GM18520 (cell line): ENCODE data around the gene INSC.

Experiments
- ATAC-seq: cut with Tn5 transposase; IDR thresholded peaks from one replicate; pipeline ENCODE4 v1.9.1; 2021; ENCODE audit not compliant: unreplicated experiment

The INSC gene

DNA sequence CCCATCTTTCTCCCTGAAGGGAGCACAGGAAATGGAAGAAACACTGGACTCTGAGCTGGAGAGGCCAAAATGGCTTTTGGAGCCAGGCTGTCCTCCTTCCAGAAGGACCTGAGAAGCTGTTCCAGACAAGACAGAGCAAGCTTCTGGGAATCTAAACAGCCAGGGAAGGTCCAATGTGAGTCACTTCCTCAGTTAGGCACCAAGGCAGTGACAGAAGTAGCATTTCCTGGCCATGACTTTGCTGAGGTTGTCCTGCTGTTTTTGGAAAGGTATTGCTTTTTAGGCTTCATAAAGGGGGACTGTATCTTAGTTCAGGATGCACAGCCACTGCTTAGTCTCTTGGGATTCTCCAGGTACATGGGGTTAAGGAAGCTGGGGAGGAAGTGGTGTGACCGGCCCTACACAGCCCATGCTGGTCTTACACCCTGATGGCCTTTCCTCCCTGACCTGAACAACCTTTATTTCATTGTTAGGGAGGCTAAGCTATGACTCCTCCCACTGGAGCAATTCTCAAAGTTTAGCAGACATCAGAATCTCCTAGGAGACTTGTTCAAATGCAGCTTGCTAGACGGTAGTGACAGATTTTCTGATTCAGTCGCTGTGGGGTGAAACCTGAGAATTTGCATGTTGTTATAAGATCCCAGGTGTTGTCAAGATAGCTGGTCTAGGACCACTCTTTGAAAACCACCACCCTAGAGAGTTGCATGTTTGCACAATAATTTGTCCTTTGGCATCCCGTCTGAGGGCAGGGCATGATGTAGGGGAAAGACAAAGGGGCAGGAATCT, 6.8 kb upstream of the INSC start:
- peak; percentile 71 for ATAC-seq

DNA sequence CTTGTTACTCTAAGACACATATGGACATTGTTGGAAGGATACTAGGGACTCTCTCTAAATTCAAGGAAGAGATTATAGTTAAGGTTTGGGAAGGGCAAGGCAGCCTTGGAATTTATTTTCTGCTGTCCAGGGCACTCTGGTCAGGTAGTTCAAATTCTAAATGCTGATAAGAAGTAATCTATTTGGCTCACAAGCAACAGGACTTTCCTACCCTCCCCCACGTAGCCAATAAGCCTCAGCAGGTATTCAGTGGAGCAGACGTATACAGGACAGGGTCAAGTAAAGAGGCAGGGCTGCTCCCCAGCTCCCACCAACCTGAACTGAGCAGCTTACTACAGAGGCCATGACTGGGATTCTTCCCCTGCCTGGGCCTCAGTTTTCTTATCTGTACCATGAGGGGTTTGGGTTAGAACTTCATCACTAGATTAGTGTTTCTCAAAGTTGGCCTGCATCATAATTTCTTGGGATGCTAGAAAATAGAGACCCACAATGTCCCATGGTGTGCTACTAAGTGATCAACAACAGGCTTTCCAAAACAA, 6.1 kb upstream of the INSC start:
- ATAC-seq = no peak

DNA sequence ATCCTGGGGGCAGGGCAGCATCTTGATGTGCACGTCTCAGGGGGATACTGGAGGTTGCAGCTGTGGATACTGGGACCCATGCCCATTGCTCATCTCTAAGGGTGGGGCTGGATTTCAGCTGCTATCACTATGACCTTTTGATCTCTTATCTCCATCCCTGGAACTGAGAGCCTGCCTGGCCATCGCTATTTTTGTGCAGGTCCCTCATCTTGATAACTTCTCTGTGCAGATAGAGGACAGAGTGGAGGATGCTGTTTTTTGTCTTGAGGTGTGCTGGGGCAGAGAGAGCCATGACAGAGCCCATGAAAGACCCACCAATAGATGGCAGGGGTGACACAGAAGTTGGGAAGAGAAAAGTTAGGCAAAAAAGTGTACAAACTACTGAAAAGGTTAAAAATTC, 5.1 kb upstream of the INSC start:
- ATAC-seq = no peak

DNA sequence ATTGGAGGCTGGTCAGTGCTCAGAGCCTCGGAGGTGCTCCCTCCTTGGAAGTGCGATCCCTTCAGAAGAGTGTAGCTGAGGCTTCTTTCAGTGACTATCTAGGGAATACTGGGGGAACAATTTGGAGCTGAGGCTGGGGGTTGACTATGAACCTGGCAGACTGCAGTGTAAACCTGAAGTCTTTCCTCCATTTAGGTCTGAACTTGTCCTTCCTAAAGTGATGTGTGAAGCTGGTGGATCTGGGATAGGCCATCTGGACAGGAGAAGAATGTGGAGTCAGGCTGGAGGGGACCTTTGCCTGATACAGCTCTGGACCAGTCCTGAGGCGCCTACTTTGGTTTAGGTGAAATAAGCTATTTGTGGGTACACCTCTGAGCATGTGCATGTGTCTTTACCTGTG, 3.5 kb upstream of the INSC start:
- ATAC-seq = no peak

DNA sequence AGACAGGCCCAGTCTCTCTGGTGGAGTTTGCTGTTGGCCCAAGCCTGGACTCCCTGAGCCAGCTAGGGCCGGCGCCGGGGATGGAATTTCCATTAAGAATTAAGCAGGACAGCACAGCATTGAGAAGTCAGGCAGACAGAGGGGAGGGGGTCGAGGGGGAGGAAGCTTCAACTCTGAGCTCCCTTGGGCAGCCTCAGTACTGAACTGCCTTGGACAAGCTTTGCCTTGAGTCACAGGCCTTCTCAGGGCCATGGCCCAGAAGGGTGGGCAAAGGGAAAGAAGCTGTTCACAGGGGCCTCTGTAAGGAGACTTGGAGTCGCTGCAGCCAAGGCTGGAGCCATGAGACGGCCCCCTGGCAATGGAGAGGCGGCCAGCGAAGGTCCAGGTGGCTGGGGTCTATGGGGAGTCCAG, 2.6 kb upstream of the INSC start:
- ATAC-seq = no peak

DNA sequence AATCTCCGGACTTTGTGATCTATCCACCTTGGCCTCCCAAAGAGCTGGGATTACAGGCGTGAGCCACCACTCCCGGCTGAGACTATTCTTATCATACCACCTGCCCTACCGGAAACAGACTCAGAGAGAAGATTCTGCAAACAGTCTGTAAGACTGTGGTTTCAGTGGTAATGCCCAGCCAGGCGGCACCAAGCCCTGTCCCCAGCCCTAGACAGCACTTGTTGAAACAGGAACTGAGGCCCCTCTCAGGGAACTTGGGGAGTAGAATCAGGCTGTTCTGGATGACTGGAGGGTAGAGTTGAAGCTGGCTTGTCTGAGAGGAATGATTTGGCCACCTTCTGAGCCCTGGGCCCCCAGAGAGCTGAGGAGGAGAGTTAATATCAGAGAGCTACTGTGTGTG, 1.3 kb upstream of the INSC start:
- peak; percentile 91 for ATAC-seq

DNA sequence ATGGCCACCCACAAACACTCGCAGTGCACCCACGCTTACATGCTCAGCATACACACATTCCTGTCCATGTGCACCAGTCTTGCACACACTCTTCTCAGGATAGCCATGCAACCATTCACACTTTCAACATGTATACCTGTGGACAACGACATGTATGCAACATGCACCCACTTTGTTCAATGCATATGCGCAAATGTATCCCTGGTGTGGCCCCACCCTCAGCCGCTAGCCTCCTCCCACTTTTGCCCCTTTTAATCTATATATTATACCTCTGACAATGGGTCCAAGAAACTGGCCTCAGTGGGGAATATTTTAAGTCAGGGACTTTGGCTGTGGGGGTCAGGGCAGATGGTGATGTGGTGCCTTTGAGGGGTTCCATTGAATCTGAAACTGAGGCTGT, 963 bp downstream of the INSC start:
- ATAC-seq = no peak

DNA sequence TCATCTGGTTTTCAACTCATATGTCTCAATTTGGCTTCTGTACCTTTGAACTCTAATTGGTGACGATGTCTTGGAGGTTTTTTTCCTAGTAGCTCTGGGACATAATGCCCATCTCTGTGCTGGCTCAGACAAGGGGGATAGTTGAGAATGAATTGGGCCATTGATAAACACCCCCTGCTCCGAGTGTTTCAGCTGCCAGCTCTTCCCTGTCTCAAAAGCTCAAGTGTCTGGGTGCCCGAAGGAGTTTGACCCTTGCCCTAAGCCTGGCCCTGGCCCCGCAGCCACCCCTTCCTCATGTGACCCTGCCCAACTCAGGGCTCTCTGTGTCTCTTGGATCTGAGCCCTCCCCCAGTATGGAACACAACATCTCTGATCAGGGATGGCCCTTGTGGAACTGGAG, 3.0 kb downstream of the INSC start:
- no peak for ATAC-seq

DNA sequence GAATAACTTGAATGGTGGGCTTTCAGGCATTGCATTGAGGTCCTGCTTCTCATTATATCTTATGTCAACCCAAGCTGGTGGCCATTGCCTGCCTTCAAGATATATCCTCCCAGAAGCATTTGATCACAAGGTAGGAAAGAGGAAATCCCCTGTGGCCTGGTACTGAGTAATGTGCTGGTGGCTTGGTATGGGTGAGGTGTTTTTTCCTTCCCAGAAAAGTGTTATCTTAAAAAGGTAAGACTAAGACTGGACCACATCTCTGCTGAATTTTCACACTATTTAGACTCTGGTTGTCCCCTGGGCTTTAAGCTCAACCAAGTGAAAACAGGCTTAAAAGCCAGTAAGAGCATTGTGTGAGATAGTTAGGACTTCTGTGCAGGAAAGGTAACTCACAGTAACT, 3.7 kb downstream of the INSC start:
- peak; percentile 65 for ATAC-seq

DNA sequence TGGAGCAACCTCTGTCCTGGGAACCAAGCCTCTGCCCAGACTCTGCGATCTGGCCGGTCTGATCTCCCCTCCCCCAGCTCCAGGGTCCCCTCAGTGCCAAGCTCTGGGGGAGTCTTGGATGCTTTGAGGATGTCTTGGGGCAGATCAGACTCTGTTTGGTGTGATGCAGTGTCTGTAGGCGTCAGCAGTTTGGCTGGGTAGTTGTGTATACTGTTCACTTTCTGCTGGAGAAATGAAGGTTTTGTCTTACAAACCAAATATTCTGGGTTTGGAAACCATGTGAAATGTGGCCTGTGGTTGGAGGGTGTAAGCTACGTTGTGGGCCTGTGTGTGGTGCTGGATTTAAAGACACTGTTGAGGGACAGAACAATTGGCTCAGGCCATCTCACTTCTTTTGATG, 4.6 kb downstream of the INSC start:
- ATAC-seq = no peak

DNA sequence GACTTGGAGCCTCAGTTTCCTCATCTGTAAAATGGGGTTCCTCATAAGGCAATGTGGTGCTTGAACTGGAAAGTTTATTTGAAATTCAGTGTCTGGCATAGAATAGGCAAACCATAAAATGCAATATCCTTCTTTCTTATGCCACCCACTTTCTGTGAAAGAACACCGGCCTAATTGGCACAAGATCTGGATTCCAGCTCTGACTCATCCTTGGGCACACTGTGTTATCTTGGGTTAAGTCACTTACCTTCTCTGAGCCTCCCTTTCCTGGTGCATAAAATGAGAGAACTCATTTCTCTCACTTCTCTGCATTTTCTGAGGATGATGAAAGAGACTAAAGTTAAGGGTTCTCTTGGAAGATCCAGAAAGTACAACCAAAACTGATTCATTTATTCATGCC, 5.1 kb downstream of the INSC start:
- ATAC-seq = no peak

DNA sequence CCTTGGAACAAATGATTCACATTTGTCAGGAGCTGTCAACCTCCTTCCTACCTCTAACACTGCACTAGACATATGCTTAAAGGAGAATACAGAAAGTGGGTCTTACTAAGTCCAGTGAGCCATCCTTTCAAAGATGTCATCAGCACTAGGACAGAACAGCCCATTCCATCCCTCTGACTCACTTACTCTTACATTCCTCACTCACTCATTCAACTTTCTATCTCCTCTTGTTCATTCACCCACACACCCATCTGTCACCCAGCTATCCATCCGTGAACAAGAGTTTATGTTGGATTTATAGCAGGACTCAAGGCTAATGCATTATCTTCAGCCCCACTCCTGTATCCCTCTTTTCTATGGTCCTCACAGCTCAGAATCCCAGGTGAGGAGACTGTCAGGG, 9.1 kb downstream of the INSC start:
- ATAC-seq = no peak

DNA sequence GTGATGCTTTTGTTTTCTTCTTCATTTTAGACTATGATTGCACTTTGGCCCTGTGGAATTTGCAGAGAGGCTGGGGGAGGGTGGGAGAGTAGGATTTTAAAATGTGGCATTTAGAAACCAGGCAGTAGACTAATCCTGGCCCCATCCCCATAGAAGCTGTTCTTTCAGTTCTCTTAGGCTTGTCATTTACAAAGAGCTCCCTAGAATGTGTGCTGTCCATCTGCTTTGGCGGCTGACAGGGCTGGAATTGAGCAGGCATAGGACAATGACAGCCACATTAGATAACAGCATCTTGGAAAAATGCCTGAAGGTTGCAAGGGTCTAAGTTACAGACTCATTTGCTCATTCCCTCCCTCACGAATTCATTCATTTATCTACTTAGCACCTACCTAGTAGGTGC, 9.8 kb downstream of the INSC start:
- no peak for ATAC-seq

DNA sequence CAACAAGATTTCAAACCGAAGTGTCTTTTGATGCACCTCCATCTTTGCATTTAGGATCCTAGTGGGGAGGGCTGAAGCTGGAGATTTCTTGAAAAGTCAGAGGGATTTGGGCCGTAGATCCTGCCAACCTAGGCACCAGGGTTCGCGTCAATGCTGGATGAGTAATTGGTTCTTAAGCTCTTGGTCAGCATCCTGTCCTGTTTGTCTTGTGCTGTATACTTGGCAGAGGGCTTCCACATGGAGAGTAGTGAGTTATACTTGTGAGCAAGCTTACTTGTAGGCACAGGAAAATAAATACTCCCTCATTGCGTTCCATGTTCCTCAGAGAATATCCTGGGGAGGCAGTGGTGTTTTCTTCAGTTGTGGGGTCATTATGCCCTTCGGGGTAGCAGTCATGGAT, 12.6 kb downstream of the INSC start:
- no peak for ATAC-seq

DNA sequence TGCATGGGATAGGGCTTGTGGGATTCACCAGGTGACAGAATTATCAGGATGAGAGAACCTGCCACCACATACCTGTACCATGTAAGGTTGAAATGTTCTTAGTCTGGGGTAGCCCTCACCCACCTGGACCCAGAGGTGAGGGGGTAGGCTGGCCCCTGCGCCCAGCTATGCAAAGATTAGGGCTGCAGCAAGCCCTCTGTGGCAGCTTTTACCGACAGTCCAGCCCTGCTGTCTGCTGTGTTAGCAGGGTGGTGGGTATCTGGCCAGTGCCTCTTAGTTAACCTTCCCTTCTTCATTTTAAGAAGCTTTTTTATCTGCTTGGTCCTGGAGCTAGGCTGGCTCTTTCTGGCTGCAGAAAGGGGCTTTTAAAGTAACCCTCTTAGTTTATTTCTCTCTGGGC, 13.9 kb downstream of the INSC start:
- ATAC-seq = no peak

DNA sequence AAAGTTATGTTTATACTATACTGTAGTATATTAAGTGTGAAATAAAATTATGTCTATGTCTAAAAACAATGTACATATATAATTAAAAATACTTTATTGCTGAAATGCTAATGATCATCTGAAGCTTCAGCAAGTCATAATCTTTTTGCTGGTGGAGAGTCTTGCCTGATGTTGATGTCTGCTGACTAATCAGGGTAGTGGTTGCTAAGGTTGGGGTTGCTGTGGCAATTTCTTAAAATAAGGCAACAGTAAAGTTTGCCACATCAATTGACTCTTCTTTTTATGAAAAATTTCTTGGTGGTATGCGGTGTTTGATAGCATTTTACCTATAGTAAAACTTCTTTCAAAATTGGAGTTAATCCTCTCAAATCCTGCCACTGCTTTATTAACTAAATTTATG, 21.4 kb downstream of the INSC start:
- no peak for ATAC-seq

DNA sequence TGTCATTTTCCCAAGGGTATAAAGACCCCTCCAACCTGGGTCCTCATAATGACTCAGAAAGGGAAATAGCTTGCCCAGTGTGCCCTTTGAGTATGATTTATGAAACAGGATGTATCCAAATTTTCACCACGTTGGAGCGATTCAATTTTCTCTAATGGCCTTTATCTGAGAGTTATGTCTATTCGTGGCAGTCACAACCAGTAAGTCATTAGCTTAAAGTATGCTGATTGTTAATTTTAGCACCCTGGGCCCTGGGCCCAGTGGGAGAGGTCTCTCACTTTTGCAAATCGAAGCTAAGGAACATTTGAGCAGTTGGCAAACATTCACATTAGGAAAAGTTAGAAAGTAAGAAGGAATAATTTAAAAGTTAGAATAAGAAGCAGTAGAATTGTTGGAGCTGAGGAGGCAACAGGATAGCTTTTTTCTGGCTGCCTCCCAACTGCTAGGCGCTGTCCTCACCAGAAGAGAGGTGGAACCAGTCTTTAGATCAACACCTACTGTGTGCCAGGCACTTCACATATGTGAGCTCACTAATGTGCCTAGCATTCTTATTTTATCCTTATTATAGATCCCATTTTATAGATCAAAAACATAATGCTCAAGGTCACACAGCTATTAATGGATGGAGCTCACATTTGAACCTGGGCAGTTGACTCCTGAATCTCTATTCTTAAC, 24.5 kb downstream of the INSC start:
- ATAC-seq = no peak

DNA sequence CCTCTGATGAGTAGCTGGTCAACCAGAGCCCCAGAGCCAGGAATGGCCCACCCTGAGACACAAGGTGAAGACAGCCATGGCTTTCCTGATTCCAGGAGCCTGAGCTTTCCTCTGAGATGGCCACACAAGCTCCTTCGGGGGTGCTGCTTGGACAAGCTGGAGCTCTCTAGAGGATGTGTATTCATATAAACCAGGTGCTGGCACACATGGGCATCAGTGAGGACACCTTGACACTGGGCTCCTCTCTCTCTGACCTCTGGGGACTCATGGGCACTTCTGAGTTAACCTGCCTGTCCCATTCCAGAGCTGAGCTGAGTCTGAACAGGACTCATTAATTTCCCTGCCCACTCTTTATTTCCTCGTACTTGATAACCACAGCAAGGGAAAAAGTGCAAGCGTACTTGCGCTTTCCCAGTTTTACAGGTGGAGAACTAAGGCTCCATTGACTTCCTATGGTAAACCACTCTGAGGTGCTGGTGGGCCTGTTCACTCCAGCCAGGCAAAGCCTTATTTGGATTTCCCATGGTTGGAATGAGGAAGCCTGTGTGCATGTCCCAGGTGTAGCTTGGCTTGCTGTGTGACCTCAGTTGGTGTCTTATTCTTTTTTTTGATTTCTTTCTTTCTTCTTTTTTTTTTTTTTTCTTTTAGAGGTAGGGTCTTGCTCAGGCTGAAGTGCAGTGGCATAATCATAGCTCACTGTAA, 25.4 kb downstream of the INSC start:
- ATAC-seq = no peak

DNA sequence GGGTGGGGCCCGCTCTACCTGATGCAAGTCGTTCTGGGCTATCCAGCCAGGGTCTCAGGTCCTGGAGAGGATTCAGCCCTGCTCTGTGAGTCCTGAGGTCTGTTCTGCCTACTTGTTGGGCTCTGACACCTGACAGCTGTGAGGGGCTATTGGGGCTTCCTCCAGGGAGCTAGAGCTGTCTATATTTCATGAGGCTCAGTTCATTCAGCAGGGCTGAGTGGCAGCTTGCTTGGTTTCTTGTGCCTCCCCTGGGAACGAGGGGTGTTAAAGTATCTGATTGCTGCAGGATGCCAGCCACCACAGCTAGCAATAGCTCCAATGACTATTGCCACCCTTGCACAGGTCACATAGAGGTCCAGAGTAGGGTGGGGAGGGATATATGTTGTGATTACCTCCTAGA, 26.7 kb downstream of the INSC start:
- no peak for ATAC-seq

DNA sequence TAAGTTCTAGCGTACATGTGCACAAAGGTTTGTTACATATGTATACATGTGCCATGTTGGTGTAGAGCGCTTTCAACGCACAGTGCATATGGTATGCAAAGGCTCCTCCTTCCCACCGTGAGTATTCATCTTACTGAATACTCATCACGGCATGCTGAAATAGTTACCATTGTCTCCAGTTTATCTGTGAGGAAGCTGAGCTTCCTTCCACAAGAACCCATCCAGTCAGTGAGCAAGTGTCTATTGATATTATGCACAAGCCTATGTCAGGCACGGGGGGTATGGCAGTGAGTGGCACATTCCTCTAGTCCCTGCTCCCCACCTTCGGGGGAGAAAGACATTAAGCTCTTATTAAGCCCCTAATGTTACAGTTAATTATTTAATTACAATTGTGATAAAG, 28.1 kb downstream of the INSC start:
- no peak for ATAC-seq

DNA sequence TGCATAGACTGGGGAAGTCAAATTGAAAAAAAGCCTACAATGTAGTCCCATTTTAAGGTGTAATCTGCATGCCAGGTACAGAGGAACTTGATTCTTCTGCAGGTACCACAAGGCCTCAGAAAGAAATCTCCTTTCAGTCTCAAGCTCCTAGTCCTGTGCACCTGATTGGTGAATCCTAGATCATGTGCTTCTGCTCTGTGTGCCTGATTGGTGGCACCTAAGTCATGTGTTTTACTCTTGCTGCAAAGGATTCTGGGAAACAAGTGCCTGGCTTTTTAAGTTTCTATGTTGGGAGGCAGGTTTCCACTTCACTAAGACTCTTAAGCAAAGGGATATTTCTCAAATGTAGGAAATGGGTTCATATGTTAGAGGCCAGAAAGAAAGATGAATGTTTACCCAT, 29.1 kb downstream of the INSC start:
- ATAC-seq = no peak

DNA sequence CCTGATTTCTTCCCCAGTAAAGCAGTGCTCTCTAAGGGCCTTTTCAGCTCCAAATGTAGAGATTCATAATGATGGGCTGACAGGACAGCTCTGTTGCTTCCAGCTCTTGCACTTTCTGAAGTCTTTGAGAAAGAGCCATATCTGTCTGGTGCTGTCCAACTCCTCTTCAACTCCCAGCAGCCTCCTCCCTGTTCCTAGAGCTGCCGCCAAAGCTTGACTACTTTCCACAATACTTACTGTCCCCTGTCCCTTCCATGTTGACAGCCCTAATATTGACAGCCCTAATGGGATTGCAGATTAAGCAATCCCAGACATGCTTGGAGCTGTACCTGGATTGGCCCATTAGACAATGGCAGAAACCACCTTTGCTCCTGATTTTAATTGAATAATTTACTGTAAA, 29.6 kb downstream of the INSC start:
- no peak for ATAC-seq
